KMS-11 (cell line): ENCODE measurements around the gene AKT1S1.

Source experiments
- H2AFZ ChIP-seq: fragments of 200-600 bp; sonication (generic); 2 replicates; pipeline ENCODE4 v1.6.1; 2016; ENCODE audit warnings: antibody characterized with exemption, mixed run types, low read depth
- H3K27ac ChIP-seq: fragments of 200-600 bp; sonication (generic); 2 replicates; pipeline ENCODE4 v1.6.1; 2016; ENCODE audit warnings: mild to moderate bottlenecking, mixed run types
- H3K27me3 ChIP-seq: fragments of 200-600 bp; sonication (generic); 2 replicates; pipeline ENCODE4 v1.6.1; 2017; ENCODE audit warnings: mild to moderate bottlenecking, low read depth, mixed run types, moderate library complexity; ENCODE audit not compliant: insufficient read depth
- H3K36me3 ChIP-seq: fragments of 200-600 bp; sonication (generic); 2 replicates; pipeline ENCODE4 v1.6.1; 2017; ENCODE audit warnings: mild to moderate bottlenecking, mixed run types; ENCODE audit not compliant: insufficient read depth
- H3K4me1 ChIP-seq: fragments of 200-600 bp; sonication (generic); 2 replicates; pipeline ENCODE4 v1.6.1; 2016; ENCODE audit warnings: mild to moderate bottlenecking, low read depth, mixed run types; ENCODE audit not compliant: poor library complexity, severe bottlenecking
- H3K4me2 ChIP-seq: fragments of 200-600 bp; sonication (generic); 2 replicates; pipeline ENCODE4 v1.7.0; 2016; ENCODE audit warnings: mild to moderate bottlenecking, mixed run types
- H3K4me3 ChIP-seq: fragments of 200-600 bp; sonication (generic); IDR thresholded peaks from 2 replicates; pipeline ENCODE4 v1.6.1; 2017; ENCODE audit warnings: low read depth, low read length, mixed read lengths; ENCODE audit not compliant: insufficient read depth
- H3K79me2 ChIP-seq: fragments of 200-600 bp; sonication (generic); 2 replicates; pipeline ENCODE4 v1.6.1; 2016; ENCODE audit warnings: low read depth, mixed run types; ENCODE audit not compliant: insufficient read depth
- H3K9ac ChIP-seq: fragments of 200-600 bp; sonication (generic); 2 replicates; pipeline ENCODE4 v1.6.1; 2016; ENCODE audit warnings: mild to moderate bottlenecking, mixed run types
- H4K20me1 ChIP-seq: fragments of 200-600 bp; sonication (generic); 2 replicates; pipeline ENCODE4 v1.6.1; 2016; ENCODE audit warnings: mild to moderate bottlenecking, mixed run types; ENCODE audit not compliant: insufficient read depth
- TF ChIP-seq, protein P1 (sequence below): fragments of 200-600 bp; sonication (generic); conservative IDR thresholded peaks from 2 replicates; pipeline ENCODE4 v1.6.1; 2017; ENCODE audit warnings: low read depth, mild to moderate bottlenecking, antibody characterized with exemption, low read length, moderate library complexity, mixed read lengths

Gene AKT1S1

DNA sequence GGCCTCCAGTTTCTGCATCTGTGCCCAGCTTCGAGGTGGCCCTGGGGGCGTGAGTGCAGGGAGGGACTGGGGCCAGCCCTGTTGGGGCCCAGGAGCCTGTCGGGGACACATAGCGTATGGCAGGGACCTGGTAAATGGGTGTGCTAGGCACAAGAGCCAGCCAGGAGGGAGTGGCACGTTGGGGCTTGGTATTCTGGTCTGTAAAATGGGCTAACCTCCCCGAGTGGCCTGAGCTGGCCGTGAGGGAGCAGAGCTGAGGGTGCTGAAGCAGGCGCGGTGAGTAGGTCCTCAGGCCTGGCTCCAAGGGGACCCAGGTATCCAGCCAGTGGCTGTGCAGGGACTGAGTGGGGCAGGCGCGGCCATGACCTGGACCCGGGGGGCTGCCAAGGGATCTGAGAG is 21.9 kb downstream of the AKT1S1 start:
- Histone ChIP-seq H3K4me1 (peaks cover 11% of the 10 kb centered on the region), H3K27ac (no peak overlapping the region), H4K20me1 (no peaks in the 10 kb centered on the region), H3K4me2 (no peak overlapping the region), H3K9ac (no peak overlapping the region), H3K79me2 (peaks cover 29% of the 10 kb centered on the region), H3K36me3 (no peaks in the 10 kb centered on the region), H3K4me3 (no peak overlapping the region), H3K27me3 (no peaks in the 10 kb centered on the region), H2AFZ (no peak overlapping the region)
- TF ChIP-seq, protein P1, sequence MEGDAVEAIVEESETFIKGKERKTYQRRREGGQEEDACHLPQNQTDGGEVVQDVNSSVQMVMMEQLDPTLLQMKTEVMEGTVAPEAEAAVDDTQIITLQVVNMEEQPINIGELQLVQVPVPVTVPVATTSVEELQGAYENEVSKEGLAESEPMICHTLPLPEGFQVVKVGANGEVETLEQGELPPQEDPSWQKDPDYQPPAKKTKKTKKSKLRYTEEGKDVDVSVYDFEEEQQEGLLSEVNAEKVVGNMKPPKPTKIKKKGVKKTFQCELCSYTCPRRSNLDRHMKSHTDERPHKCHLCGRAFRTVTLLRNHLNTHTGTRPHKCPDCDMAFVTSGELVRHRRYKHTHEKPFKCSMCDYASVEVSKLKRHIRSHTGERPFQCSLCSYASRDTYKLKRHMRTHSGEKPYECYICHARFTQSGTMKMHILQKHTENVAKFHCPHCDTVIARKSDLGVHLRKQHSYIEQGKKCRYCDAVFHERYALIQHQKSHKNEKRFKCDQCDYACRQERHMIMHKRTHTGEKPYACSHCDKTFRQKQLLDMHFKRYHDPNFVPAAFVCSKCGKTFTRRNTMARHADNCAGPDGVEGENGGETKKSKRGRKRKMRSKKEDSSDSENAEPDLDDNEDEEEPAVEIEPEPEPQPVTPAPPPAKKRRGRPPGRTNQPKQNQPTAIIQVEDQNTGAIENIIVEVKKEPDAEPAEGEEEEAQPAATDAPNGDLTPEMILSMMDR = no peak

DNA sequence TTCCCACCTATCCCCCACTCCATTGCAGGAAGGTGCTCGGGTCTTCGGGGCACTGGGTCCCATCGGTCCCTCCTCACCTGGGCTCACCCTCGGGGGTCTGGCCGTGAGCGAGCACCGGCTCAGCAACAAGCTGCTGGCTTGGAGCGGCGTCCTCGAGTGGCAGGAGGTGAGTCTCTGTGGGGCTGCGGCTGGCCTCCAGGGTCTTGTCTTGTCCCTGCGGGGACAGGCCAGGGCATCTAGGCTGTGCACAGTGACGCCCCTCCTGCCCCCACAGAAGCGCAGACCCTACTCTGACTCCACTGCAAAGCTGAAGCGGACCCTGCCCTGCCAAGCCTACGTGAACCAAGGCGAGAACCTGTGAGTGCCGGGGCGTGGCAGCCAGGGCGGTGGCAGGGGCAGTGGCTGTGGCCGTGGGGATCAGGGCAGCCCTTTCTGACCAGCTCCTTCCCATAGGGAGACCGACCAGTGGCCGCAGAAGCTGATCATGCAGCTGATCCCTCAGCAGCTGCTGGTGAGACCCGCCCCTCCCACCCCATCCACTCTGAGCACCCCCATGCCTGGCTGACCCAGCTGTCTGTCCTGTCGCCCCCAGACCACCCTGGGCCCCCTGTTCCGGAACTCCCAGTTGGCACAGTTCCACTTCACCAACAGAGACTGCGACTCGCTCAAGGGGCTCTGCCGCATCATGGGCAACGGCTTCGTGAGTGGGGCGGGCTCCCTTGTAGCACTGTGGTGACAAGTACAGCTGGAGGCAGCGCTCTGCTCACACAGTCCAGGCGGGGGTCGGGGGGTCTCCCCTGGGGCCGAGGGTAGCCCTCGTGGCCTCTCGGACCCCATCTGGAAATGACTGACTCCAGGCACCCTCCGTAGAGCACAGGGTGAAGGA is 22.5 kb downstream of the AKT1S1 start:
- no peaks in the 10 kb centered on the region for H4K20me1 ChIP-seq
- peaks cover 18% of the 10 kb centered on the region for H3K4me1 ChIP-seq
- no peaks in the 10 kb centered on the region for H3K36me3 ChIP-seq
- H3K4me3 ChIP-seq = no peak overlapping the region
- no peak overlapping the region for H3K9ac ChIP-seq
- peaks cover 35% of the 10 kb centered on the region for H3K79me2 ChIP-seq
- H3K4me2 ChIP-seq = no peak overlapping the region
- no peak overlapping the region for H2AFZ ChIP-seq
- no peaks in the 10 kb centered on the region for H3K27me3 ChIP-seq
- H3K27ac ChIP-seq = no peak overlapping the region
- TF ChIP-seq, protein P1 = no peak

DNA sequence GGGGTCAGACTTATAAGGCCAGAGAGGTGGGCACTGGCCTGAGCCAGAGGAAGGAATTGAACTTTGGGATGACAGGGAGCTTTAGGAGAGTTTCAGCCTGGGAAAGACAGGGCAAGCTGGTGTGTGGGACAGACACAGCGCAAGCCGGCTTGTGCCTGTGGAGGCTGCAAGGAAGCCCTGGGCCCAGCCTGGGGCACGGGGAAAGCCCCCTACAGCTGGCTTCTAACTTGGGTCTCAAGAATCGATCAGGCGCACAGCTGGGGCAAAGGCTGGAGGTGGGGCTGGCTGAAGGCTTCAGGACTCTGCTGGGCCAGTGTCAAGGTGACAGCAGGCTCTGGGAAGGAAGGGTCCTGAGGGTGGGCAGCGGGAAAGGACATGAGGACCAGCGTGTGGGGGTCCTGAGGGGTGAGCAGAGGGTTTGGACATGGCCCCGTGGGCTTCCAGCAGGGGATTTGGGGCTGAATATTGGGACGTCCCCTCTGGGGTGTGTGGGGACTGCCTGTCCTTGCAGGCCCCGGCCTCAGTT is 23.2 kb downstream of the AKT1S1 start:
- no peaks in the 10 kb centered on the region for H4K20me1 ChIP-seq
- peaks cover 25% of the 10 kb centered on the region for H3K4me1 ChIP-seq
- H3K27me3 ChIP-seq = no peaks in the 10 kb centered on the region
- H3K36me3 ChIP-seq = no peaks in the 10 kb centered on the region
- peaks cover 35% of the 10 kb centered on the region for H3K79me2 ChIP-seq
- TF ChIP-seq, protein P1 = no peak
- no peak overlapping the region for H3K4me3 ChIP-seq
- no peak overlapping the region for H3K9ac ChIP-seq
- no peak overlapping the region for H3K27ac ChIP-seq
- no peak overlapping the region for H3K4me2 ChIP-seq
- H2AFZ ChIP-seq = no peak overlapping the region

DNA sequence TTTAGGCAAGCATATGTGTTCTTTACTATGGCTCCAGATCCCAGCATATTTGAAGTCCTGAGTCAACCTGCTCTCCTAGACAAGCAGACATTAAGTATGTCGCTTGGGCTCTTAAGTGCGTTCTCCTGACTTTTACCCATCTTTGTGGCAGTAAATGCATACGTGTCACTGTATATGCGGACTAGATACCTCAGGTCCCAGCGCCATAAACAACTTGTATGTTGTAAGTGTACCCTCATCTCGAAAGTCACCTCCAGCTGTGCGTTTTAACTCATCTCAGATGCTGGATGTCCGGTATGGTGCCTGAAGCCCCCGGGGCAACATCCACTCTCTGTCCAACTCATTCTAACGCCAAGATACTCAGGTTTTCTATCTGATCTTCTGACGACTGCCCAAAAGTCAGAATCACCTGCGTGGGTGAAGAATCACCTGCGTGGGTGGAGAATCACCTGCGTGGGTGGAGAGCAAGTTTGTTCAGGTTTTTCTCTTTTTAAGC is 24.5 kb downstream of the AKT1S1 start:
- no peak overlapping the region for H3K9ac ChIP-seq
- TF ChIP-seq, protein P1 = no peak
- no peaks in the 10 kb centered on the region for H4K20me1 ChIP-seq
- H3K79me2 ChIP-seq = peaks cover 35% of the 10 kb centered on the region
- H3K36me3 ChIP-seq = no peaks in the 10 kb centered on the region
- no peak overlapping the region for H2AFZ ChIP-seq
- no peak overlapping the region for H3K27ac ChIP-seq
- H3K4me3 ChIP-seq = no peak overlapping the region
- H3K27me3 ChIP-seq = no peaks in the 10 kb centered on the region
- peaks cover 37% of the 10 kb centered on the region for H3K4me1 ChIP-seq
- H3K4me2 ChIP-seq = peak overlapping the region; percentile 44; the same call in 1 of the 2 replicates
